ENCODE data around the gene STYX.

Gene STYX

GRCh38 chr14:52789118-52789517, 59.2 kb downstream of the STYX start:
- TF ChIP-seq CTCF (IDR thresholded peaks at IDR 0.05; ENCODE audit: insufficient read depth, missing control alignments): no peak
- DNase-seq (ENCODE audit: insufficient read length, low spot score) (no peak), FAIRE-seq (no peak)

GRCh38 chr14:52790011-52790755, 60.2 kb downstream of the STYX start:
- no peak for FAIRE-seq
- no peak for DNase-seq (ENCODE audit: insufficient read length, low spot score)
- TF ChIP-seq CTCF (IDR thresholded peaks at IDR 0.05; ENCODE audit: insufficient read depth, missing control alignments): no peak

- DNase-seq (ENCODE audit: insufficient read length, low spot score) (no peak), FAIRE-seq (no peak)
- TF ChIP-seq CTCF (IDR thresholded peaks at IDR 0.05; ENCODE audit: insufficient read depth, missing control alignments): no peak
Measured at GRCh38 chr14:52790756-52791222, 60.8 kb downstream of the STYX start.

- TF ChIP-seq CTCF (IDR thresholded peaks at IDR 0.05; ENCODE audit: insufficient read depth, missing control alignments): no peak
- FAIRE-seq: no peak
Measured at GRCh38 chr14:52791223-52792096, 61.5 kb downstream of the STYX start, which contains the start of gene GNPNAT1. GNPNAT1 (minus strand) TSS chr14:52791607; CDS start chr14:52784650, 6,957 bp downstream.

GRCh38 chr14:52792097-52792415, 62.1 kb downstream of the STYX start:
- no peak for FAIRE-seq
- DNase-seq (ENCODE audit: insufficient read length, low spot score): no peak
- no peak for TF ChIP-seq CTCF (IDR thresholded peaks at IDR 0.05; ENCODE audit: insufficient read depth, missing control alignments)

More at GRCh38 chr14:52791223-52792096, 61.5 kb downstream of the STYX start, which contains the start of gene GNPNAT1:
- peak; percentile 53 for DNase-seq (ENCODE audit: insufficient read length, low spot score)

GRCh38 chr14:52793061-52793460, 63.1 kb downstream of the STYX start:
- no peak for DNase-seq (ENCODE audit: insufficient read length, low spot score)
- no peak for TF ChIP-seq CTCF (IDR thresholded peaks at IDR 0.05; ENCODE audit: insufficient read depth, missing control alignments)
- FAIRE-seq: no peak

Measured in D721Med (cell line).